Vagina (tissue), 2 donors: Measurements from ENCODE around the gene NKG7.

Experiments
- CTCF ChIP-seq, 3 experiments: fragments of 450-650 bp in 2 of 3; fragments of 200-600 bp in 1 of 3; sonication (generic) in 1 of 3; IDR thresholded peaks; one replicate each; pipeline ENCODE4 v1.5.1; 2017 to 2019; ENCODE audit warnings: antibody characterized with exemption in 3 of 3, mild to moderate bottlenecking in 2 of 3, moderate library complexity in 2 of 3
- POLR2AphosphoS5 ChIP-seq, 2 donors: sonication (generic); formaldehyde crosslinking; IDR thresholded peaks; one replicate each; pipeline ENCODE4 v1.9.0; 2017; ENCODE audit warnings: antibody characterized with exemption in 2 of 2, mild to moderate bottlenecking in 2 of 2, low read depth in 1 of 2; ENCODE audit not compliant: insufficient read depth in 1 of 2

DNA sequence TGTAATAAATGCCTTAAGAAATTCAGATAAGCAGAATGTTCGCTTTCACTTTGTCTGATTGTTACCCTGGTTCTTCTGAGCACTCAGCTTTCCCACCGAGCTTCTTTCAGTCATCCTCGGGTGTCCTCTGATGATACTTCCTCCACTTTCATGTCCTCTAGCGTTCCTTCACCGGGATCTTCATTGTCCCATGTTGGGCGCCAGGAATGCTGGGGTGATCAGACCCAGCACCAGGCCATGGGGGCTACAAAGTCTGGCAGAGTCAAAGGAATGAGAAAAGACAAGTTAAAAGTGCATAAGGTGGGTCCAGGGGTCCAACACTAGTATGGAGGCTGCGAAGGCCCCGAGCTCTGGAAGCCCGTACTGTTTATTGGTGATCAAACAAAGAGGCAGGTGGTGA lies 29.7 kb upstream of the NKG7 start:
- TF ChIP-seq POLR2AphosphoS5 (IDR thresholded peaks at IDR 0.05; ENCODE audit: insufficient read depth in 1 of 2, low read depth in 1 of 2) (no peak), CTCF (IDR thresholded peaks at IDR 0.05) (no peak)
